ENCODE results near the gene CIT.

GRCh38 chr12:119828300-119828699 lies 48.8 kb downstream of the CIT start:
- TF ChIP-seq, protein P1, sequence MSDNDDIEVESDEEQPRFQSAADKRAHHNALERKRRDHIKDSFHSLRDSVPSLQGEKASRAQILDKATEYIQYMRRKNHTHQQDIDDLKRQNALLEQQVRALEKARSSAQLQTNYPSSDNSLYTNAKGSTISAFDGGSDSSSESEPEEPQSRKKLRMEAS (IDR thresholded peaks at IDR 0.05; ENCODE audit: insufficient read depth, insufficient read length) = no peak
- no peak for TF ChIP-seq EZH2 (IDR thresholded peaks at IDR 0.05; ENCODE audit: borderline replicate concordance, low read depth, low read length, severe bottlenecking)
- TF ChIP-seq, protein P2, sequence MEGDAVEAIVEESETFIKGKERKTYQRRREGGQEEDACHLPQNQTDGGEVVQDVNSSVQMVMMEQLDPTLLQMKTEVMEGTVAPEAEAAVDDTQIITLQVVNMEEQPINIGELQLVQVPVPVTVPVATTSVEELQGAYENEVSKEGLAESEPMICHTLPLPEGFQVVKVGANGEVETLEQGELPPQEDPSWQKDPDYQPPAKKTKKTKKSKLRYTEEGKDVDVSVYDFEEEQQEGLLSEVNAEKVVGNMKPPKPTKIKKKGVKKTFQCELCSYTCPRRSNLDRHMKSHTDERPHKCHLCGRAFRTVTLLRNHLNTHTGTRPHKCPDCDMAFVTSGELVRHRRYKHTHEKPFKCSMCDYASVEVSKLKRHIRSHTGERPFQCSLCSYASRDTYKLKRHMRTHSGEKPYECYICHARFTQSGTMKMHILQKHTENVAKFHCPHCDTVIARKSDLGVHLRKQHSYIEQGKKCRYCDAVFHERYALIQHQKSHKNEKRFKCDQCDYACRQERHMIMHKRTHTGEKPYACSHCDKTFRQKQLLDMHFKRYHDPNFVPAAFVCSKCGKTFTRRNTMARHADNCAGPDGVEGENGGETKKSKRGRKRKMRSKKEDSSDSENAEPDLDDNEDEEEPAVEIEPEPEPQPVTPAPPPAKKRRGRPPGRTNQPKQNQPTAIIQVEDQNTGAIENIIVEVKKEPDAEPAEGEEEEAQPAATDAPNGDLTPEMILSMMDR (IDR thresholded peaks at IDR 0.05; ENCODE audit: extremely low read depth in 1 of 2, insufficient read depth in 1 of 2, low read depth in 1 of 2, low read length in 2 of 2) = no peak
- no peak for TF ChIP-seq POLR2A (IDR thresholded peaks at IDR 0.05; ENCODE audit: low read depth, low read length)
- no peak for TF ChIP-seq POLR2AphosphoS5 (IDR thresholded peaks at IDR 0.05; ENCODE audit: insufficient read depth, low read depth, low read length)
